Motor neuron (in vitro differentiated cells): ENCODE results near the gene CMTM4. TPM values are rescaled to one million over a fixed set of nuclear protein-coding genes. Genes with fewer than 3 reads are reported as not detected.
A peak's percentile ranks its signal among the peaks of the same experiment; 100 is the strongest.

Experiments used
- ATAC-seq, 8 experiments: fragments of 200-7000 bp; cut with Tn5 transposase; replicated peaks in 6 of 8; 2 replicates each; pipeline ENCODE4 v1.8.0; 2021; ENCODE audit warnings: mild to moderate bottlenecking in 8 of 8, moderate library complexity in 8 of 8
- H3K27ac ChIP-seq, 2 donors: fragments of 250-450 bp; sonication (Bioruptor Pico); 2 replicates each; pipeline ENCODE4 v1.9.0; 2021; ENCODE audit warnings: antibody characterized with exemption in 2 of 2, mild to moderate bottlenecking in 2 of 2, moderate library complexity in 1 of 2
- H3K4me1 ChIP-seq, 2 donors: fragments of 250-450 bp; sonication (Bioruptor Pico); replicated peaks in 1 of 2; 2 replicates each; pipeline ENCODE4 v1.6.1; 2021; ENCODE audit warnings: antibody characterized with exemption in 2 of 2, mild to moderate bottlenecking in 2 of 2, moderate library complexity in 1 of 2
- H3K4me3 ChIP-seq, 5 donors: fragments of 250-450 bp; sonication (Bioruptor Pico); 2 replicates each; pipeline ENCODE4 v1.9.0; 2021; ENCODE audit warnings: antibody characterized with exemption in 5 of 5, mild to moderate bottlenecking in 5 of 5, moderate library complexity in 4 of 5
- WGBS, 10 experiments: fragments of 450-650 bp; shearing (Covaris generic); methylation state at CpG; one replicate each; pipeline ENCODE4 v1.0.0; 2022; 5-methylcytosine and 5-hydroxymethylcytosine counted together
- in situ Hi-C, 9 experiments: fragments of 400-800 bp; cut with MboI; loops; one replicate each; pipeline ENCODE4 v1.15.0; 2021; ENCODE audit warnings: low sequenced_read_pairs in 9 of 9, low pct_unique_long_range_greater_than_20kb in 2 of 9; ENCODE audit not compliant: unreplicated experiment in 9 of 9
- total RNA-seq, 8 experiments: library from RNA; unstranded; fragments of 300-600 nt; gene quantifications; 2 replicates each; pipeline versions ENCODE4 v1.2.3 to v1.2.4, GENCODE V29; 2022

The CMTM4 gene
- total RNA-seq, 8 experiments from 2014 or later, result 8.3 to 45.3 (median 12.3) TPM

GRCh38 chr16:66717776-66718175 is 21.2 kb upstream of the CMTM4 start:
- Histone ChIP-seq H3K27ac (no peak overlapping the region), H3K4me3 (no peak overlapping the region), H3K4me1 (no peaks in the 10 kb centered on the region)
- WGBS, 10 experiments, result 21 to 100% (median 85%) methylated on average over 1 to 4 of the region's 4 CpGs; no CpG with 5 or more reads in 5 of the 10 experiments
- ATAC-seq, result no peak
- in situ Hi-C loops, result no loop called here

GRCh38 chr16:66717112-66717675 is 20.7 kb upstream of the CMTM4 start:
- 10 to 93% (median 63%) methylated on average over 1 to 8 of the region's 12 CpGs; no CpG with 5 or more reads in 1 of the 10 experiments for WGBS, 10 experiments
- Histone ChIP-seq H3K27ac (no peak overlapping the region), H3K4me1 (no peaks in the 10 kb centered on the region), H3K4me3 (no peak overlapping the region)
- ATAC-seq, result peak in 7 of 8 experiments; percentile 24 to 82 (median 60)
- in situ Hi-C loops, result no loop called here

GRCh38 chr16:66714654-66715307 is 18.2 kb upstream of the CMTM4 start:
- in situ Hi-C loops, result no loop called here
- no peak overlapping the region for H3K4me3 ChIP-seq
- H3K27ac ChIP-seq, result no peak overlapping the region
- WGBS, 10 experiments, result 17 to 100% (median 73%) methylated on average over 1 to 4 of the region's 6 CpGs; no CpG with 5 or more reads in 2 of the 10 experiments
- H3K4me1 ChIP-seq, result no peaks in the 10 kb centered on the region
- peak in 3 of 8 experiments; percentile 27 to 71 (median 29) for ATAC-seq

GRCh38 chr16:66714062-66714461 is 17.5 kb upstream of the CMTM4 start:
- no peaks in the 10 kb centered on the region for H3K4me1 ChIP-seq
- H3K27ac ChIP-seq, result no peak overlapping the region
- no peak overlapping the region for H3K4me3 ChIP-seq
- in situ Hi-C loops, result no loop called here
- no peak for ATAC-seq
- WGBS, 10 experiments, result 62 to 100% (median 83%) methylated on average over 1 to 6 of the region's 6 CpGs; no CpG with 5 or more reads in 1 of the 10 experiments

- in situ Hi-C loops, result no loop called here
- H3K4me1 ChIP-seq, result no peaks in the 10 kb centered on the region
- 0 to 83% (median 50%) methylated on average over 1 to 2 of the region's 2 CpGs; no CpG with 5 or more reads in 5 of the 10 experiments for WGBS, 10 experiments
- peak in 3 of 8 experiments; percentile 16 to 58 (median 34) for ATAC-seq
- no peak overlapping the region for H3K27ac ChIP-seq
- no peak overlapping the region for H3K4me3 ChIP-seq
Measured at GRCh38 chr16:66713076-66713475, 16.5 kb upstream of the CMTM4 start.

GRCh38 chr16:66712512-66712911 is 16.0 kb upstream of the CMTM4 start:
- in situ Hi-C loops, result no loop called here
- Histone ChIP-seq H3K4me3 (no peak overlapping the region), H3K27ac (no peak overlapping the region), H3K4me1 (no peaks in the 10 kb centered on the region)
- ATAC-seq, result peak in 3 of 8 experiments; percentile 9 to 26 (median 12)

GRCh38 chr16:66711581-66711980 is 15.0 kb upstream of the CMTM4 start:
- no peak for ATAC-seq
- no peak overlapping the region for H3K4me3 ChIP-seq
- in situ Hi-C loops, result no loop called here
- H3K27ac ChIP-seq, result no peak overlapping the region
- no peaks in the 10 kb centered on the region for H3K4me1 ChIP-seq

DNA sequence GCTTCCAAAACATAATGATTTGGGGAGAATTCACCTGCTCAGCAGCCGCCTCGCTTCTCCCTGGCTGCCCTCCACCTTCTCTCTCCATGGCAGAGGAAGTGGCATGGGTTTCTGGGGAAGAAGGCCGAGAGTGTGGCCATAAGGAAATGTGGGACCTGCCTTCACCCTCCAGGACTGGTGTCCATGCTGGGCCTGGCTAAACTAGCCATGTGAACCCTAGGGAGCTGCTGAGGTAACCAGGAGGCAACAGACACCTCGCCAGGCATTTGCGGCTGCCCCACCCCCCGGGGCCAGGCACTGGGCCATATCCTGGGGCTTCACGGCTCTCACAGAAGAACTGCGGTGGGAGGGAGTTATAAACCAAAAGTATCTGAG is 9.9 kb upstream of the CMTM4 start:
- in situ Hi-C loops, result no loop called here
- Histone ChIP-seq H3K27ac (no peak overlapping the region), H3K4me1 (no peaks in the 10 kb centered on the region), H3K4me3 (no peak overlapping the region)
- 33 to 94% (median 80%) methylated on average over 1 to 4 of the region's 8 CpGs; no CpG with 5 or more reads in 6 of the 10 experiments for WGBS, 10 experiments
- peak in 1 of 8 experiments; percentile 17 for ATAC-seq

DNA sequence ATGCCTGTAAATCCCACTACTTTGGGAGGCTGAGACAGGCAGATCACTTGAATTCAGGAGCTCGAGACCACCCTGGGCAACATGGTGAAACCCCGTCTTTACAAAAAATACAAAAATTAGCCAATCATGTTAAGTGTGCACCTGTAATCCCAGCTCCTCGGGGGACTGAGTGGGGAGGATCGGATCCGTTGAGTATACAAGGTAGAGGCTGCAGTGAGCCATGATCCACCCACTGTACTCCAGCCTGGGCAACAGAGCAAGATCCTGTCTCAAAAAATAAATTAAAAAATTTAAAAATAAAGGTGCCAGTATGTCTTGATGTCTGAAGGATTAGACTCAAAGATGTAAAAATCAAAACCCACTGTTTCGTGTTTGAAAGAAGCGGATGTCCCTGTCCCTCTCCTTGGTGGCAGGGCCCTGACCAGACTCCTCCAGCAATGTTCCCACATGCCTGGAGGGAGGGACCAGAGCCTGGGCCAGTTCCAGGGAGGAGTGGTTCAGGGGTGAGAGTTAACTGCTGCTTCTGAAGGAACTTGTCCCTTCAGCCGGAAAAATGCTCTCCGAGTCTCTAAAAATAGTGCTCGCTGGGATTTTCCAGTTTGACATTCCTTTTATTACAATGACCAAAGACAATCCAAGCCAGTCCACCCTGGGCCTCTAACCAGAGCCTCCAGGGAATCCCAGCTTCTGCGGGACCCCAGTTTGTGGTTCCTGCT is 9.4 kb upstream of the CMTM4 start:
- in situ Hi-C loops, result no loop called here
- Histone ChIP-seq H3K4me3 (no peak overlapping the region), H3K4me1 (no peaks in the 10 kb centered on the region), H3K27ac (no peak overlapping the region)
- ATAC-seq, result peak in 3 of 8 experiments; percentile 26 to 84 (median 49)
- WGBS, 10 experiments, result 0 to 100% (median 88%) methylated on average over 1 to 11 of the region's 11 CpGs

- Histone ChIP-seq H3K4me1 (no peaks in the 10 kb centered on the region), H3K4me3 (no peak overlapping the region), H3K27ac (no peak overlapping the region)
- WGBS, 10 experiments, result 0 to 100% (median 76%) methylated on average over 1 to 9 of the region's 9 CpGs; no CpG with 5 or more reads in 1 of the 10 experiments
- peak in 3 of 8 experiments; percentile 41 to 76 (median 61) for ATAC-seq
- in situ Hi-C loops, result no loop called here
Measured at GRCh38 chr16:66703406-66704215, 7.1 kb upstream of the CMTM4 start.

DNA sequence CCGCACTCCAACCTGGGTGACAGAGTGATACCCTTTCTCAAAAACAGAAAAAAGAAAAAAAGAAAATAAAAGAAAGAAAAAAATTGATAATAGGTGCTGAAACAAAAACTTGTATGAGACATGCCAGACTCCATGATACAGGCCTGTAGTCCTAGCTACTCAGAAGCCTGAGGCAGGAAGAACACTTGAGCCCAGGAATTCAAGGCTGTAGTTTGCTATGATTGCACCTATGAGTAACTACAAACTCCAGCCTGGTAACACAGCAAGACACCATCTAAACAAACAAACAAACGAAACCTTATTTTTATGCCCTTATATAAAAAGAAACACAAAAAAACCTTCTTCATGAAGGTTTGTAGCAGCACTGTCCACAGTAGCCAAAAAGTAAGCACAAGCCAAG is 5.0 kb upstream of the CMTM4 start:
- Histone ChIP-seq H3K4me1 (peaks cover 0 to 3% of the 10 kb centered on the region in 2 donors), H3K4me3 (no peak overlapping the region), H3K27ac (no peak overlapping the region)
- WGBS, 10 experiments, result 60 to 100% (median 90%) methylated on average over 1 to 2 of the region's 2 CpGs
- in situ Hi-C loops, result no loop called here
- ATAC-seq, result no peak

- Histone ChIP-seq H3K27ac (no peak overlapping the region), H3K4me3 (no peak overlapping the region), H3K4me1 (peaks cover 0 to 3% of the 10 kb centered on the region in 2 donors)
- 63 to 100% (median 100%) methylated on average over 1 to 2 of the region's 2 CpGs; no CpG with 5 or more reads in 2 of the 10 experiments for WGBS, 10 experiments
- no peak for ATAC-seq
- in situ Hi-C loops, result no loop called here
Measured at GRCh38 chr16:66701026-66701425, 4.5 kb upstream of the CMTM4 start.

- no peak for ATAC-seq
- WGBS, 10 experiments, result 17 to 80% (median 50%) methylated on average over 1 of the region's 1 CpG; no CpG with 5 or more reads in 6 of the 10 experiments
- in situ Hi-C loops, result no loop called here
- Histone ChIP-seq H3K27ac (no peak overlapping the region), H3K4me1 (peaks cover 7 to 10% of the 10 kb centered on the region in 2 donors), H3K4me3 (no peak overlapping the region)
Measured at GRCh38 chr16:66699898-66700297, 3.4 kb upstream of the CMTM4 start.
